H9 (cell line): ENCODE results near the gene IGFALS. TPM values are rescaled to one million over a fixed set of nuclear protein-coding genes. Genes with fewer than 3 reads are reported as not detected.

Experiments
- DNase-seq: peaks from one replicate; pipeline ENCODE4 v3.0.0-alpha.2; 2017
- H2AFZ ChIP-seq: one replicate; pipeline ENCODE4 v1.6.1; 2013; ENCODE audit warnings: mild to moderate bottlenecking, low read length, control low read depth, moderate library complexity
- H2AK5ac ChIP-seq: 2 replicates; pipeline ENCODE4 v1.6.1; 2013; ENCODE audit warnings: low read length, control low read depth, mixed read lengths; ENCODE audit not compliant: insufficient read length
- H2BK120ac ChIP-seq: one replicate; pipeline ENCODE4 v1.6.1; 2013; ENCODE audit warnings: low read depth, mild to moderate bottlenecking, low read length, control low read depth, inconsistent platforms; ENCODE audit not compliant: poor library complexity, severe bottlenecking
- H2BK12ac ChIP-seq: 2 replicates; pipeline ENCODE4 v1.6.1; 2013; ENCODE audit warnings: low read length, control low read depth, mixed read lengths, low read depth; ENCODE audit not compliant: insufficient read length
- H2BK15ac ChIP-seq: 2 replicates; pipeline ENCODE4 v1.6.1; 2013; ENCODE audit warnings: low read depth, low read length, control low read depth
- H2BK20ac ChIP-seq: one replicate; pipeline ENCODE4 v1.6.1; 2013; ENCODE audit warnings: low read depth, mild to moderate bottlenecking, low read length, control low read depth, inconsistent platforms; ENCODE audit not compliant: poor library complexity, severe bottlenecking
- H2BK5ac ChIP-seq: 2 replicates; pipeline ENCODE4 v1.6.1; 2013; ENCODE audit warnings: low read length, control low read depth, mixed read lengths; ENCODE audit not compliant: insufficient read length
- H3K14ac ChIP-seq: 2 replicates; pipeline ENCODE4 v1.6.1; 2013; ENCODE audit warnings: low read length, control low read depth; ENCODE audit not compliant: insufficient read depth
- H3K18ac ChIP-seq: 2 replicates; pipeline ENCODE4 v1.6.1; 2013; ENCODE audit warnings: low read depth, mild to moderate bottlenecking, mixed read lengths, low read length, control low read depth; ENCODE audit not compliant: insufficient read length
- H3K23ac ChIP-seq: 2 replicates; pipeline ENCODE4 v1.6.1; 2013; ENCODE audit warnings: low read length, control low read depth, mixed read lengths, low read depth; ENCODE audit not compliant: insufficient read length
- H3K23me2 ChIP-seq: 2 replicates; pipeline ENCODE4 v1.6.1; 2013; ENCODE audit warnings: low read depth, mild to moderate bottlenecking, mixed read lengths, low read length, control low read depth; ENCODE audit not compliant: insufficient read length, poor library complexity, severe bottlenecking
- H3K27ac ChIP-seq: 2 replicates; pipeline ENCODE4 v1.5.1; 2013; ENCODE audit warnings: low read length, control low read depth, mixed read lengths, low read depth; ENCODE audit not compliant: insufficient read length
- H3K27me3 ChIP-seq: 2 replicates; pipeline ENCODE4 v1.6.1; 2013; ENCODE audit warnings: low read length, control low read depth, inconsistent platforms; ENCODE audit not compliant: insufficient read depth
- H3K4ac ChIP-seq: 2 replicates; pipeline ENCODE4 v1.6.1; 2013; ENCODE audit warnings: low read depth, mild to moderate bottlenecking, control low read depth, inconsistent platforms, low read length, moderate library complexity
- H3K4me1 ChIP-seq: 2 replicates; pipeline ENCODE4 v1.6.1; 2013; ENCODE audit warnings: low read length, control low read depth, inconsistent platforms; ENCODE audit not compliant: insufficient read depth
- H3K4me2 ChIP-seq: 2 replicates; pipeline ENCODE4 v1.6.1; 2013; ENCODE audit warnings: low read length, control low read depth, mixed read lengths; ENCODE audit not compliant: insufficient read length, insufficient read depth
- H3K56ac ChIP-seq: 2 replicates; pipeline ENCODE4 v1.6.1; 2013; ENCODE audit warnings: low read depth, mild to moderate bottlenecking, mixed read lengths, low read length, control low read depth; ENCODE audit not compliant: insufficient read length
- H3K79me1 ChIP-seq: 2 replicates; pipeline ENCODE4 v1.6.1; 2013; ENCODE audit warnings: low read depth, mild to moderate bottlenecking, moderate library complexity, low read length, control low read depth, inconsistent platforms; ENCODE audit not compliant: insufficient read depth, poor library complexity, severe bottlenecking
- H3K79me2 ChIP-seq: 2 replicates; pipeline ENCODE4 v1.6.1; 2013; ENCODE audit warnings: low read length, control low read depth, inconsistent platforms; ENCODE audit not compliant: insufficient read depth
- H3K9ac ChIP-seq: 2 replicates; pipeline ENCODE4 v1.6.1; 2013; ENCODE audit warnings: low read length, control low read depth, mixed read lengths; ENCODE audit not compliant: insufficient read length; ENCODE audit errors: extremely low read depth
- H3K9me3 ChIP-seq: one replicate; pipeline ENCODE4 v1.6.1; 2013; ENCODE audit warnings: low read depth, low read length, inconsistent platforms; ENCODE audit not compliant: control insufficient read depth
- H3T11ph ChIP-seq: one replicate; pipeline ENCODE4 v1.6.1; 2013; ENCODE audit warnings: mild to moderate bottlenecking, low read length, control low read depth, inconsistent platforms
- H4K20me1 ChIP-seq: one replicate; pipeline ENCODE4 v1.6.1; 2013; ENCODE audit not compliant: control insufficient read depth, insufficient read length, insufficient read depth
- H4K5ac ChIP-seq: 2 replicates; pipeline ENCODE4 v1.6.1; 2013; ENCODE audit warnings: low read depth, mild to moderate bottlenecking, mixed read lengths, low read length, control low read depth; ENCODE audit not compliant: insufficient read length
- H4K8ac ChIP-seq: replicated peaks from 2 replicates; pipeline ENCODE4 v1.6.1; 2013; ENCODE audit warnings: low read length, control low read depth, mixed read lengths, low read depth; ENCODE audit not compliant: insufficient read length
- H4K91ac ChIP-seq: 2 replicates; pipeline ENCODE4 v1.6.1; 2013; ENCODE audit warnings: low read depth, mild to moderate bottlenecking, moderate library complexity, mixed read lengths, low read length, control low read depth; ENCODE audit not compliant: insufficient read length
- H3K27ac Mint-ChIP-seq, 3 experiments: 2 replicates in 2 of 3; 3 replicates in 1 of 3; pipeline ENCODE4 v1.8.0; 2020 to 2021; ENCODE audit warnings: mixed read lengths in 3 of 3, mild to moderate bottlenecking in 1 of 3, moderate library complexity in 1 of 3
- H3K27me3 Mint-ChIP-seq: 2 replicates; pipeline ENCODE4 v1.8.0; 2021; ENCODE audit warnings: low read depth, mild to moderate bottlenecking, moderate library complexity, mixed read lengths
- H3K36me3 Mint-ChIP-seq, 3 experiments: 2 replicates in 2 of 3; 3 replicates in 1 of 3; pipeline ENCODE4 v1.8.0; 2020 to 2021; ENCODE audit warnings: low read depth in 3 of 3, mixed read lengths in 3 of 3; ENCODE audit not compliant: insufficient read depth in 1 of 3
- H3K4me1 Mint-ChIP-seq, 2 experiments: 2 replicates each; pipeline ENCODE4 v1.8.0; 2020; ENCODE audit warnings: mixed read lengths in 2 of 2
- H3K4me3 Mint-ChIP-seq, 2 experiments: 2 replicates in 1 of 2; 3 replicates in 1 of 2; pipeline ENCODE4 v1.8.0; 2020 to 2021; ENCODE audit warnings: mild to moderate bottlenecking in 2 of 2, mixed read lengths in 2 of 2, moderate library complexity in 1 of 2
- H3K9me3 Mint-ChIP-seq, 2 experiments: 2 replicates in 1 of 2; 3 replicates in 1 of 2; pipeline ENCODE4 v1.8.0; 2020; ENCODE audit warnings: mild to moderate bottlenecking in 2 of 2, mixed read lengths in 2 of 2, moderate library complexity in 1 of 2
- CTCF ChIP-seq: fragments of 200-600 bp; sonication (generic); conservative IDR thresholded peaks from 3 replicates; pipeline ENCODE4 v1.8.0; 2021; ENCODE audit warnings: antibody characterized with exemption, mild to moderate bottlenecking
- WGBS: extraction: QIAGEN DNeasy Blood & Tissue Kit; methylation state at CpG from one replicate; pipeline ENCODE4 v1.1.7; 2013; ENCODE audit warnings: missing lambda C conversion rate, low lambda C conversion rate, mixed read lengths; ENCODE audit not compliant: insufficient read length; ENCODE audit errors: extremely low coverage; 5-methylcytosine and 5-hydroxymethylcytosine counted together
- total RNA-seq: library from RNA; stranded (reverse); gene quantifications from 2 replicates; pipeline ENCODE4 v1.2.1, GENCODE V29; 2021

Gene IGFALS
- total RNA-seq, 1 experiment from 2014 or later = not detected

GRCh38 chr16:1820946-1821290 is 27.4 kb upstream of the IGFALS start:
- no peak overlapping the region for H2BK15ac ChIP-seq
- no peak overlapping the region for H2AK5ac ChIP-seq
- H3K9ac ChIP-seq = no peak overlapping the region
- H3K56ac ChIP-seq = no peak overlapping the region
- H3K4me1 Mint-ChIP-seq = 0 out of 4 replicates have a peak, but pooled peaks cover 2 to 5% of the 10 kb centered on the region in 2 experiments
- no peaks in the 10 kb centered on the region for H3K27me3 ChIP-seq
- no peak overlapping the region for H4K8ac ChIP-seq
- H3K27ac Mint-ChIP-seq = no peak overlapping the region
- H3K9me3 Mint-ChIP-seq = no peaks in the 10 kb centered on the region
- H4K5ac ChIP-seq = no peak overlapping the region
- no peak overlapping the region for H3K23ac ChIP-seq
- H3K4me1 ChIP-seq = no peaks in the 10 kb centered on the region; the same call in 1 of the 2 replicates
- H3K4me3 Mint-ChIP-seq = no peak overlapping the region
- no peak overlapping the region for H3K14ac ChIP-seq
- H3K27ac ChIP-seq = no peak overlapping the region
- H3K36me3 Mint-ChIP-seq = peaks cover 0 to 10% (median 4%) of the 10 kb centered on the region in 3 experiments; a peak in 5 of 7 replicates
- H2BK20ac ChIP-seq = no peak overlapping the region
- no peak overlapping the region for H3K4ac ChIP-seq
- no CpG with 5 or more reads among the region's 12 CpGs for WGBS
- TF ChIP-seq CTCF = no peak
- H2BK5ac ChIP-seq = no peak overlapping the region
- H3K18ac ChIP-seq = no peak overlapping the region
- no peak overlapping the region for H2AFZ ChIP-seq
- H2BK12ac ChIP-seq = no peak overlapping the region
- H3K9me3 ChIP-seq = no peaks in the 10 kb centered on the region
- no peak overlapping the region for H2BK120ac ChIP-seq
- no peak overlapping the region for H3T11ph ChIP-seq
- H3K23me2 ChIP-seq = peaks cover 2% of the 10 kb centered on the region
- no peak overlapping the region for H3K4me2 ChIP-seq
- peaks cover 4% of the 10 kb centered on the region for H3K79me1 ChIP-seq
- H3K27me3 Mint-ChIP-seq = peaks cover 4% of the 10 kb centered on the region
- DNase-seq = no peak
- H4K91ac ChIP-seq = no peak overlapping the region
- no peaks in the 10 kb centered on the region for H3K79me2 ChIP-seq
- no peaks in the 10 kb centered on the region for H4K20me1 ChIP-seq
